HG03159 (cell line): ENCODE data around the gene KIRREL1.

Experiments
- ATAC-seq: cut with Tn5 transposase; IDR thresholded peaks from one replicate; pipeline ENCODE4 v1.9.1; 2021; ENCODE audit warnings: mild to moderate bottlenecking, moderate library complexity; ENCODE audit not compliant: unreplicated experiment

The KIRREL1 gene

DNA sequence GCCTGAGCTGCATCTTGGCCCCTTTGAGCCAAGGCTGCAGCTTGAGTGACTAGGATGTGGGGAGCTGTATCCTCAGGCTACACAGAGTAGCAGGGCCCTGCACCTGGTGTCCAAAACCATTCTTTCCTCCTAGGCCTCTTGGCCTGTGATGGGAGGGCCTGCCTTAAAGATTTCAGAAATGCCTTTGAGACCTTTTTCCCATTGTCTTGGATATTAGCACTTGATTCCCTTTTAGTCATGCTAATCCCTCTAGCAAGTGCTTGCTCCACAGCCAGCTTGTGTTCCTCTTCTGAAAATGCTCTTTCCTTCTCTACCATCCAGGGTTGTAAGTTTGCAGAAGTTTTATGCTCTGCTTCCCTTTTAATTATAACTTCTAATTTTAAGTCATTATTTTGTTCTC is 21.7 kb upstream of the KIRREL1 start:
- ATAC-seq = no peak

DNA sequence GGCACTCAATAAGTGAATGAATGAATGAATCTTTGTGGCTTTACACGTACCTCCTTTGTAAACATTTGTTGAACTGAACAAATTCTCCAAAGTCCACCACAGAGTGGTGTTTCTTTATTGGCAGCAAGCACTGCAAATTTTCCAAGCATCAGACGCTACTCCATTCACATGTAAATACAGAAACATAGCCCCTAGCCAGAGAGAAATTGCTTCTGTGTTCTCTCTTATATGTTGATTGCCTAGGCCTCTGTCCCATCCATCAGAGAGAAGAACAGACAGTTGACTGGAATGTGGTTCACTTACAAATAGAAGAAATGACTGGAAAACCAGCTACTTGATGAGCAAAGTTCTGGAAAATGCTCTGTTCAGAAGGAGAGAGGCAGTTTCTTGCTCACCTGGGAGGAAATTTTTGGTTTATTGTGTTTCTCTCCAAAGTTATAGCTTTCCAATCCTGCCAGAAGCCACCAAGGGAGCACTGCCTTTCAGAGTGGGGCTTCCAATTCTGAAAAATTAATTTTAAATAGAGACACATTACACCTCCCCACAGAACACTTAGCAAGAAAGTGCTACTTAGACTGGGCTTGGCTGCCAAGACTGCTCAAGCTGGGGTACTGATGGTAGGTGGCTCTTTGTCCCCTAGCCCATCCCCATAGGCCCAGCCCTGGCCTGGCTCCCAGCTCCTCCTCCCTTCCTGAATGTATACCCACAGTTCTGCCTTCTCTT is 18.1 kb upstream of the KIRREL1 start:
- ATAC-seq = no peak

DNA sequence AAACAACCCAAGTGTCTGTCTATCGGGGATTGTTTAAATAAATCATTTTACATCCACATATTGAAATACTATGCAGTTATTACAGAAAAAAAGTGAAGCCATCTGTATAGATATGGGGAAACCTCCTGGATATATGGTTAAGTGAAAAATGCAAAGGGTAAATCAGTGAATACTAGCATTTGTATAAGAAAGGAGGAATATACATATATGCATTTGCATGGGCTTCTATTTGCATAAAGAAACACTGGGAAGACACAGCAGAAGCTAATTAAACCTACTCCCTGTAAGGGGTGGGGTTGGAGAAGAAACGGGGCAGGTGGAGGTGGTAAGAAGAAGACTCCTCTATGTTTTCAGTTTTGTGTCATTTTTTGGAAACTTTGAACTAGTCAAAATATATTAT is 16.6 kb upstream of the KIRREL1 start:
- ATAC-seq = no peak

DNA sequence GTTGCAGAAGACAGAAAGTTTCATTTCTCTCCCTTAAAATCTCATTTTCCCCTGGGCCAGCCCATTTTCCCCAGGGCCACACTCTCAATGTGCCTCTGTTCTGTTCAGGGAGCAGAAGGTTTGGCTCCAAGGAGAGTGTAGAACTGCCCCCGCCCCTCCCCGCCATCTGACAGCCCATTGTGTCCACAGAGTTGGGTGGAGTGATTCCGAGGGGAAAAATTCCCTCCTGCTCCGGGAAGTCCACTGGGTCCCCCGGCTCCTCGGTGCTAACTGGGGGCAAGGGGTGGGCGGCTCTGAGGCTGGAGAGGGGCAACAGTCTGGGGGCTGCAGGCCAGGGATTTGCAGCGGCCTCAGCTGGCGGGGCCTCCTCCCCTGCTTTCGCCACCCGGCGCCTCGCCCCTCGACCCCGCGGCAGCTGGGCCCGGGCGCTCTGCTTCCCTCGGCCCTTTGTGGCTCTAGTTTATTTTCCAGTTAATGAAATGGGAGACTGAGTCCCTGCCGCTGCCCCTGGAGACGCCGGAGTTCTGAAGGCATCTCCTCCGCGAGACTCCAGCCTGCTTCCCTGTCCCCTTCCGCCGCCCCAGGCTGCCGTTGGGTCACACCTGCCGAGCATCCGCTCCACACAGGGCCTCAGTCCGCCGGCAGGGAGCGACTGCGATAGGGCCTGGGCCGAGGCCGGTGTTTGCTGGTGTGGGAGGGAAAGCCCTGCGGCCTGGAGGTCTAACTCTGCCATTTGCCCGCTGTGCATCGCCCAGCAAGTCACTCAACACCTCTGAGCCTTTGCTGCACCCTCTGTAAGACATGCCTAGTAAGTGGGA is 14.7 kb upstream of the KIRREL1 start:
- ATAC-seq = no peak

GRCh38 chr1:157982136-157982535 is 11.3 kb upstream of the KIRREL1 start:
- ATAC-seq = no peak

- ATAC-seq = no peak
These were observed 9.7 kb upstream of the KIRREL1 start for GRCh38 chr1:157983787-157984186.

DNA sequence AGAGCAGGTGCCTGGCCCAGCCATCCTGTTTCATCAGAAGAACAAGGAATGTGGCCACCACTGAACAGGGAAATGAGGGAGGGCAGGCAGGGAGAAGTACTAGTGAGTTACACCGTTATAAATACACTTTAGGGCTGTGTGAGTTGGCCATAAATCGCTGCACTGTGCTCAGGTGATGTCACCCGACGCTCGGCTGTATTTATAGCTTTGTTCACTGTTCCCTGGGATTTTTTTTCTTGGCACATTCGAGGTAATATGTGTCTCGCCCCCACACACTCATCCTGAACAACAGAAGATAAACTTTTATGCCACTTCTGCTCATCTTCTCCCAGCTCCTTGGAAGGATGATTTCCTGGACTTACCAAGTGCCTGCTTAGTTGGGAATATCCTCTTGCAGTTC is 9.0 kb upstream of the KIRREL1 start:
- no peak for ATAC-seq

DNA sequence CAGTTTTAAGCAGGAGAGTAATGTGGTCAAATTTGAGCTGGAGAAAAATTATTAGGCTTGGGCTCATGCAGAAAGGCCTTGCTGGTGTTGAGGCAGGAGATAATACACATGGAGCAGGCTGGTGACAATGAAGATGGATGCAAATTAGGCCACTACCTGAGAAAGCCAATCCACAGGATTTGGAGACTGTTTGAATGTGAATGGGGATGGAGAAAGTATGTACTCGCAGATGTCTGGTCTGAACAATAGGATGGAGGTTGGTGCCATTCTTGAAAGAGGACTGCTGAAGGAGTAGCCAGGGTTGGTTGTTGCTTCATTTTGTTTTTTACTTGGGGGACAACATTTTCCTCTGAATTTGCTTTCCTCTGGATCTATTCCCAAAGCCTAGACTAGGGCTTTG is 8.0 kb upstream of the KIRREL1 start:
- no peak for ATAC-seq

- no peak for ATAC-seq
These were observed 5.4 kb upstream of the KIRREL1 start for GRCh38 chr1:157988002-157988401.

DNA sequence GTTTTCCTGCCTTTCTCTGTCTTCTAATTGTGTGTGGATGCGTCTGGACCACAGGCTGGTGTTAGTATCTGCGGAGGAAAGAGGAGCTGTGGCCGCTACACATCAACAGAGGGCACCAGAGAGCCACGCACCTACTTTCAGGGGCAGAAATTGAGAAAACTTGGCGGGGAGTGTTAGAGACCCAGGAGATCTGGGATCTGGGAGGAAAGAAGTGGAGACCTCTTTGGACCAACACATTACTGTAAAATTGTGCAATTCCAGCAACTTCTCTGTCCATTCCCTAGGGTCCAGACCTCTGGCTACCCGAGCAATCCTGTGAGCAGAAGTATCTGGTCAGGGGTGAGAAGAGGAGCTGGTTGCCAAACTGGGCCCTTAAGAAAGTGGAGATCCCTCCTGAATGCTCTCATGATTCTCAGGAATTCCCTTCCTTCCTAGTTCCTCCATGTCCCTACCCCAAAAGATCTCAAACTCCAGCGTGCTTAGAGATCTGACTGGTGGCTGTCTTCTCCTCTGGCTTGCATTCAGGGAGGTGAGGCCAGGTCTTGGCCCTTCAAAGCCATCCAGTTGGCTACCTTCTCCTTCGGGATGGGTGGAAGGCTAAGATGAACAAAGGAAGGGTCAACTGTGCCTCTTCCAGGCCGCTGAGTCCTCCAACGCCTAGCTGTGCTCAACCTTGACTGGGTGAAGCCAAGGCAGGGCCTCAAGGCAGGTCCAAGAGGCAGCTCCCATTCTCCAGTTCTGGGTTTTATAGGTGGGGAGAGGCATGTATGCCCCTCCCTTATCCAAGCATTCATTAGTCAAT is 1.2 kb upstream of the KIRREL1 start:
- ATAC-seq = peak; percentile 58

DNA sequence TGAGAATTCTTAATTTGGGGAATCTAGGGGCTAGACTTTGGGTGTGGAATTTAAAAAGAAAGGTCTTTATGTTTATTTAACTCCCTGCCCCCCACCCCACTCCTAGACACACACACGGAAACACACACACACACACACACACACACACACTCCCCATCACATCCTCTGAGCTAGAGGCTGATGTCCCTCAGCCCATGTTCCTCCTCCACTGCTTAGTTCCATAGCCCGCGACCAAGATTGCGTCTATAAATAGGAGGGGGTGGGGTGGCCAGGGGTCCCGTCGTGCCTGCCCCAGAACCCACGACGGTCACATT is 655 bp upstream of the KIRREL1 start:
- no peak for ATAC-seq

DNA sequence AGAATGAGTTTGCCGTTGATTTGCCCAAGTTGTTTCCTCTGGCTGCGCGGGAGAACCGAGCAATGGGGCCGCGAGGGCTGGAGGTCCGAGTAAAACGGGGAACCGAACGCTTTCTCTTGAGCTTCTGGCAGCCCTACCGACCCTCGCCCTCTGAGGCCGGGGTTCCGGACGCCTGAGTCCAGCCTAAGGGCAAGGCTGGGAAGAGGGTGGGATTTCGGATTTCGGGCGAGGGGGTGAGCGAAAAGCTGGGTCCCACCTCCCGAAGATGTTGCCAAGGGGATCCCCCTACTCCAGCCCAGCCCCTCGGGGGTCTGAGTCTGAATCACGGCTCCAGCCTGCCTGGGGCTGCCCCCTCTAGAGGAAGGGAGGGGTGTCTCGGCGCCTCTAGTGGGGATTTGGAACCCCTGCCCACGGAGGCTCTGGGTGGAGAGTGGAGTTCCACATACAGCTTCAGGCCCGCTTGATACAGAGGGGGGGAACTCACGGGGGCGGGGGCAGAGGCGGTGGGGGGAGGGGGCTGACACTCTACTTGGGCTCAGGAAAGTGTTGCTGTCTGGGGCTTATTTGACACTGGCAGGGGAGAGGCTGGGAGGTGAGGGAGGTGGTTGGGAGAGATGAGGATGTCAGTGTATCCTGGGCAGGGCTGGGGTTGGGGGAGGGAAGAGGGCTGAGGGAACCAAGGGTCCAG is 617 bp downstream of the KIRREL1 start:
- ATAC-seq = no peak

DNA sequence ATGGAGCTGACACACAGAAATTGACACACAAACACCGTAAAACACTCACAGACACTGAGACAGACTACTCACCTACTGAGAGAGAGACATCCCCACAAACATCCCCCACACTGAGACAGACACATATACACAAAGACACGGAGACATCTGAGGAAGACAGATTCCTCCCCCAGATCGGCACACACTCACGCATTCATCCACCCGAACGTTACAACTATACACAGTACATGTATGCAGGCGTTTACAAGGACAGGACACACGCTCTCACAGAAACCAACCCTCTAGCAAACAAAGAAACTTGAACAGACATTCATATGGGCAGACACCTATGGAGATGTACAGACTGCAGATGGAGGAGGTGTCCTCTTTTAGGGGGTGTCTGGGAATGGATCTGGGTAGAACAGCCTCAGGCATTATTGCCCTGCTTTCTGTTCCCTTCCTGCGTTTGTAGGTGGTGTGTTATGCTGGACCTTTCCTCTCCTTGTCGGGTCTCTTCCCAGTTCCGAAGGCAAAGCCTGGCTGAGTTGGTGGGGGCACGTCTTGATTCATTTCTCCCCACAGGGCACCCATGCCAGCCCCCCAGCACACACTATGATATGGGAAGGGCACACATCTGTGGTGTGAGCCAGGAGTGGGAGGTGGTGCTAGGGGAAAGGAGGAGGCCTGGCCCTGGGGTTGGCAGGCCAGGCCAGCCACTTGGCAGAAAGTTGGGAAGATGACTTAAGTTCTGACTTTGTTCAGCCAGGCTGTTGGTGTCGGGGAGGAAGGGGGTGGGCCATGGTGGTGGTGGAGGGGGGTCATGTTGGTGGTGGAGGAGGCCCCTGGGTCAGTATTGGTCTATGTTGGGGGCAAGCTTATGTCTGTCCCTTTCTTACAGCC is 1.5 kb downstream of the KIRREL1 start:
- ATAC-seq = no peak

- no peak for ATAC-seq
These were observed 2.2 kb downstream of the KIRREL1 start for GRCh38 chr1:157995583-157996169.

- ATAC-seq = no peak
These were observed 3.0 kb downstream of the KIRREL1 start for GRCh38 chr1:157996433-157996832.

- ATAC-seq = no peak
These were observed 7.1 kb downstream of the KIRREL1 start for GRCh38 chr1:158000507-158000906.

DNA sequence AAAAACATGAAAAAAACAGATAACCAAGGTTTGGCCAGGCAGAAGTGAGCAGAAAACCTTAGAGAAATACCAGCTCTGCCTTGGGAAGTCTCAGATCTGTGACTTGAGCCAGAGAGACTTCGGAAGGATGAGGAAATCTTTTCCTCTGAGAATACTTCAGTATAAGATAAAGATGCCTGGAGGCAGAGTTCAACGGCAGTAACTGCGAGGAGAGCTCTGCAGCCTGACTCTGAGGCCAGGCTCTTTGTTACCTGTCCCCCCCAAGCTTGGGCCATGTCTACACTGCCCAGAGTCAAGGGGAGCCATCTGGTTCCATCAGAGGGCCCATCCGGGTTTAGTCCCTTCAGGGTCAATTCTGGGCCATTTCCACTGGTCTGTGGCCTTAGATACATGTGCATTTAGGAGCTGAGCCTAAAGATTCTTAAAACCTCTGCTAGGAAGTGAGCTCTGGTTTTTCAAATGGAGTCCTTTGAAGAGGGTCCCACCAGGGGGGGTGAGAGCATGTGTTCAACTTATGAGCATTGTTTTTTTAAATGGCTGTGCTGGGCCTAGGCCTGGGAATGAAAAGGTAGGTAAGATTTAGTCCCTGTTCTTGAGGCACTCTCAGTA is 8.7 kb downstream of the KIRREL1 start:
- ATAC-seq = no peak

DNA sequence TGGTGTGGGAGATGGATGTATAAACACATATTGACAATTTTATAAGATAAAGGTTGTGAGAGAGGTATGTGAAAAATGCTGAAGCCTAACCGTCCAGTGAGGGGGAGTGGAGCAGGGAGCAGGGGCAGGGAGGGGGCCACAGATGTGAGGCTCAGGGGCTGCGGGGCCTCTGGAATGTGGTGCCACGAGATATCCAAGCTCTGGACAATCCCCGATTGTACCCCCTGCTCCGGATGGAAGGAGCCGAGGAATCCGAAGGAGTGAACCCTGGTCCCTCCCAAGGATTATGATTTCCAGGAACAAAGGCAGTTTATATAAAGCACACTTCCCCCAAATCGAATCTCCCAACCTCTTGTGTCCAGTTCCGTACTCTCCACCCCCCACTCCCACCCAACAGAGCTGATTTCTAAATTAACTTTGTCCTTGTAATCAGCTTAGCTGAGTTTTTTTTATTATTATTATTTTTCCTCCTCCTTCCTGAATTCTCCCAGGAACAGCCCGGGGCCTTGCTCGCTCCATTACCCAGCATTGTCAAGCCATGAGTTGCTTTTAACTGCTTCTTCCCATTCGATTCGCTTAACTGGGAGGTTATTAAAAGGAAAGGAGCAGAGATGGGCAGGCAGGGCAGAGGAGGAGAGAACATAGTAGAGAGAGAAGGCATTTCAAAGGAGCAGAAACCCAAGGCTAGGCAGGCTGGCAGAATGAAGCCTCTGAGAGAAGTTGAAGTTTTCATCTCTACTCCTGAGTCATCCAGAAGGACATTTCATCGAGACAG is 9.4 kb downstream of the KIRREL1 start:
- ATAC-seq = no peak

GRCh38 chr1:158003406-158003800 is 10.0 kb downstream of the KIRREL1 start:
- ATAC-seq = no peak
